Heart right ventricle (tissue), 16 donors: ENCODE data around the gene NDUFA6. TPM values are rescaled to one million over a fixed set of nuclear protein-coding genes. Genes with fewer than 3 reads are reported as not detected.

ENCODE experiments used
- ATAC-seq, 8 donors: fragments of 200-7000 bp; cut with Tn5 transposase; one replicate each; pipeline ENCODE4 v1.9.1; 2020; ENCODE audit warnings: mild to moderate bottlenecking in 8 of 8, moderate library complexity in 8 of 8, moderate number of reproducible peaks in 1 of 8
- DNase-seq, 2 donors: peaks; one replicate each; pipeline ENCODE4 v3.0.0-alpha.2; 2020
- H3K27ac ChIP-seq, 10 donors: fragments of 200-600 bp; sonication (generic) in 2 of 10; one replicate each; pipeline versions ENCODE4 v1.5.0 to v1.8.0; 2020 to 2022; ENCODE audit warnings: mild to moderate bottlenecking in 3 of 10
- H3K27me3 ChIP-seq, 7 donors: fragments of 200-600 bp; one replicate each; pipeline ENCODE4 v1.8.0; 2021 to 2022; ENCODE audit warnings: mild to moderate bottlenecking in 2 of 7
- H3K36me3 ChIP-seq, 9 donors: fragments of 200-600 bp; sonication (generic) in 1 of 9; one replicate each; pipeline versions ENCODE4 v1.5.0 to v1.8.0; 2020 to 2022; ENCODE audit warnings: mild to moderate bottlenecking in 2 of 9
- H3K4me1 ChIP-seq, 9 donors: fragments of 200-600 bp; sonication (generic) in 1 of 9; one replicate each; pipeline versions ENCODE4 v1.5.0 to v1.8.0; 2020 to 2022; ENCODE audit warnings: mild to moderate bottlenecking in 4 of 9
- H3K4me3 ChIP-seq, 10 donors: fragments of 200-600 bp; sonication (generic) in 2 of 10; one replicate each; pipeline versions ENCODE4 v1.5.0 to v1.8.0; 2020 to 2022; ENCODE audit warnings: mild to moderate bottlenecking in 7 of 10, moderate library complexity in 2 of 10
- H3K9me3 ChIP-seq, 11 donors: fragments of 200-600 bp in 10 of 11; sonication (generic) in 2 of 11; one replicate each; pipeline versions ENCODE4 v1.5.0 to v1.8.0; 2013 to 2022; ENCODE audit warnings: mild to moderate bottlenecking in 2 of 11, control low read depth in 1 of 11, moderate library complexity in 1 of 11
- WGBS, 2 donors: extraction: QIAGEN DNeasy Blood & Tissue Kit; methylation state at CpG; one replicate each; pipeline ENCODE4 v1.1.7; 2013; ENCODE audit warnings: inconsistent platforms in 1 of 2; 5-methylcytosine and 5-hydroxymethylcytosine counted together
- intact Hi-C, 10 donors: fragments of 100-400 bp; cut with DNase I; formaldehyde crosslinking; loops; one replicate each; pipeline versions ENCODE4 v1.11.1 to v1.14.2; 2022
- polyA plus RNA-seq, 2 donors: library from polyadenylated mRNA; stranded (reverse); fragments of 200-250 nt; gene quantifications; one replicate each; pipeline ENCODE4 v1.2.3, GENCODE V29; 2013
- total RNA-seq, 10 donors: library from RNA; stranded (reverse); fragmentation: NEBNext Ultra II Directional in 3 of 10; extraction: Animal tissue kit (Norgen Biotek cat#: 25700) in 3 of 10; gene quantifications; one replicate each; pipeline versions ENCODE4 v1.2.1 to v1.2.4, GENCODE V29; 2021 to 2023
- TF ChIP-seq, protein P1 (sequence below), 9 donors: fragments of 200-600 bp; sonication (generic) in 2 of 9; IDR thresholded peaks; one replicate each; pipeline versions ENCODE4 v1.5.0 to v1.8.0; 2021 to 2022; ENCODE audit warnings: antibody characterized with exemption in 9 of 9, mild to moderate bottlenecking in 5 of 9, moderate library complexity in 1 of 9
- donor health status: Arrhythmogenic right ventricular cardiomyopathy.
- donor health status: ischemic (EF 13 %, LVEDD 7.1; RV severe dilation, severe dysfunction).
- donor health status: healthy with polysubstance abuse.
- donor health status: DM: no; HTN: yes; CAD: no.
- donor health status: DM: no; HTN: no; CAD: no.
- donor health status: ischemic (EF 25% LVEDD 6.9; RV normal size, moderate dysfunction).
- donor health status: ischemic (EF 25% LVEDD 5.7; RV mildly dilated, moderate dysfunction).
- donor health status: healthy.
- donor health status: DM: yes; HTN: yes; CAD: no.
- donor health status: Ischemic cardiomyopathy.
- donor health status: ischemic (EF 35%, LVEDD 5.7; RV mildly dilated, moderate dysfunction).
- donor health status: nonischemic (EF 11% LVEDD 7.7; RV severe dilation, severe dysfunction).
- donor health status: DM: yes; HTN: yes; CAD: no.
- donor health status: PGD.
- donor health status: ischemic (EF 29% LVEDD 5.4; RV normal size, mild dysfunction).
- donor health status: nonischemic (EF 23%, LVEDD 6.1; RV moderate dilation, normal function).

NDUFA6 gene
- total and polyA plus RNA-seq, 12 donors = 179 to 479 (median 271) TPM

DNA sequence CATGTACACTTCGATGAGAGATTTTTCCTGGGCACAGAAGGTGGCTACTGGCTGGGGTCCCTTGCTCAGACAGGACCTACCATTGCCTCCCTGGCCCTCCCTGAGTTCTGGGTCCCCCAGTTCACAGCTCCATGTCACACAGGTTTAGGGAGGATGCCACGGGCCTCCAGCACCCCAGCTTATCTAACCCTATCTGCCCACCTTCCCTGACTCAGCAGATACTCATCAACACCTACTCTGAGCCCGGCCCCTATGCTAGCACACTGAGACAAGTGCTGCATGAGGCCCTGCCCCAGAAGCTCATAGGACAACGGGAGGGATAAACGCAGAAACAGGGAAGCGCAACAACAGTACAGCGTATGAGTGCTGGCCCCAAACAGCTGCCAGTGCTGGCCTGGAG lies 29.5 kb downstream of the NDUFA6 start:
- peaks cover 0 to 26% (median 12%) of the 10 kb centered on the region in 11 donors for H3K9me3 ChIP-seq
- H3K27ac ChIP-seq = no peak overlapping the region
- no peaks in the 10 kb centered on the region for H3K4me1 ChIP-seq
- H3K36me3 ChIP-seq = peaks cover 0 to 81% (median 27%) of the 10 kb centered on the region in 9 donors
- WGBS, 2 donors = 94 to 96% methylated on average over 7 of the region's 7 CpGs
- H3K27me3 ChIP-seq = no peaks in the 10 kb centered on the region
- DNase-seq (no peak), ATAC-seq (no peak)
- TF ChIP-seq, protein P1, sequence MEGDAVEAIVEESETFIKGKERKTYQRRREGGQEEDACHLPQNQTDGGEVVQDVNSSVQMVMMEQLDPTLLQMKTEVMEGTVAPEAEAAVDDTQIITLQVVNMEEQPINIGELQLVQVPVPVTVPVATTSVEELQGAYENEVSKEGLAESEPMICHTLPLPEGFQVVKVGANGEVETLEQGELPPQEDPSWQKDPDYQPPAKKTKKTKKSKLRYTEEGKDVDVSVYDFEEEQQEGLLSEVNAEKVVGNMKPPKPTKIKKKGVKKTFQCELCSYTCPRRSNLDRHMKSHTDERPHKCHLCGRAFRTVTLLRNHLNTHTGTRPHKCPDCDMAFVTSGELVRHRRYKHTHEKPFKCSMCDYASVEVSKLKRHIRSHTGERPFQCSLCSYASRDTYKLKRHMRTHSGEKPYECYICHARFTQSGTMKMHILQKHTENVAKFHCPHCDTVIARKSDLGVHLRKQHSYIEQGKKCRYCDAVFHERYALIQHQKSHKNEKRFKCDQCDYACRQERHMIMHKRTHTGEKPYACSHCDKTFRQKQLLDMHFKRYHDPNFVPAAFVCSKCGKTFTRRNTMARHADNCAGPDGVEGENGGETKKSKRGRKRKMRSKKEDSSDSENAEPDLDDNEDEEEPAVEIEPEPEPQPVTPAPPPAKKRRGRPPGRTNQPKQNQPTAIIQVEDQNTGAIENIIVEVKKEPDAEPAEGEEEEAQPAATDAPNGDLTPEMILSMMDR (IDR thresholded peaks at IDR 0.05) = no peak
- intact Hi-C loops = no loop called here
- no peak overlapping the region for H3K4me3 ChIP-seq

DNA sequence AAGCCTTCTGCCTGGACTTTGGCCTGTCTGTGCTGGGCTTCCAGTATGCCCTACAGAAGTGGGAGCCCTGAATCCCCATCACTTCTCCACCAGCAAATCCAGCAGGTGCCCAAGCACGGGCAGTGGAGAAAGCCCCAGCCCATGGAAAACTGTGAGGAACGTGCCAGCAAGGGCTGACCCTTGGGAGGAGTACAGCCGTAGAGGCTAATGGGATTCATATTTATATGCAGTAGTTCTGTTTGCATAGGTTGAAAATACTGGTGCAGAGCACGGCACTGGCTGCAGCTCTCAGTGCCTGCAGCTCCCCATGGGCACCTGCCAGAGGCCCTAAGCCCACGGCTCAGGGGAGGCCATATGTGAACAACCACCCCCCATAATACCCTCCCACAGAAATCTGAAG lies 30.1 kb downstream of the NDUFA6 start:
- no peaks in the 10 kb centered on the region for H3K27me3 ChIP-seq
- TF ChIP-seq, protein P1 (IDR thresholded peaks at IDR 0.05) = no peak
- H3K4me1 ChIP-seq = no peaks in the 10 kb centered on the region
- DNase-seq (no peak), ATAC-seq (no peak)
- peaks cover 0 to 26% (median 12%) of the 10 kb centered on the region in 11 donors for H3K9me3 ChIP-seq
- intact Hi-C loops = no loop called here
- H3K27ac ChIP-seq = no peak overlapping the region
- H3K36me3 ChIP-seq = peaks cover 0 to 76% (median 27%) of the 10 kb centered on the region in 9 donors
- no peak overlapping the region for H3K4me3 ChIP-seq
- 90 to 96% methylated on average over 5 of the region's 5 CpGs for WGBS, 2 donors

DNA sequence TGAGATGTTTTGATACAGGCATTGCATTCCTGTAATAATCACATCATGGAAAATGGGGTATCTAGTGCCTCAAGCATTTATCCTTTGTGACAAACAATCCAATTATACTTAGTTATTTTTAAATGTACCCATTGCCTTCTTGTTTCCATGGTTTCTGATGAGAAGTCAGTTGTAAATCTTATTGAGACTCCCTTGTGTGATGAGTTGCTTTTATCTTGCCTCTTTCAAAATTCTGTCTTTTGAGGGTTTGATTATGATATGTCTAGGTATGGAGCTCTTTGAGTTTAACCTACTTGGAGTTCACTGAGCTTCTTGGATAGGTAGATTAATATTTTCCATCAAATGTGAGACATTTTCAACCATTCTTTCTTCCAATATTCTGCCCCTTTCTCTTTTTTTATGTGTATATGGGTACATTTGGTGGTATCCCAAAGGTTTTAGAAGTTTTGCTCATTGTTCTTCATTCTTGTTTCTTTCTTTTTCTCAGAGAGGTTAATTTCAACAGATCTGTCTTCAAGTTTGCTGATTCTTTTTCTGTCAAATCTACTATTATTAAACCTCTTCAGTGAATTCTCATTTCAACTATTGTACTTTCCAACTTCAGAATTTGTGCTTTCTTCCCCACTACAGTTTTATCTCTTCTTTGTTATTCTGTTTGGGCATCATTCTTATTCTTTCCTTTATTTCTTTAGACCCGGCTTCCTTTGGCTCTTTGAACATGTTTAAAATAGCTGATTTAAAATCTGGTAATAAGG lies 33.6 kb downstream of the NDUFA6 start:
- ATAC-seq (no peak), DNase-seq (no peak)
- Histone ChIP-seq H3K9me3 (peaks cover 0 to 26% (median 12%) of the 10 kb centered on the region in 11 donors), H3K4me1 (no peaks in the 10 kb centered on the region), H3K4me3 (no peak overlapping the region), H3K36me3 (peaks cover 0 to 46% (median 21%) of the 10 kb centered on the region in 9 donors), H3K27ac (no peak overlapping the region), H3K27me3 (no peaks in the 10 kb centered on the region)
- TF ChIP-seq, protein P1 (IDR thresholded peaks at IDR 0.05) = no peak
- 98 to 100% methylated on average over 1 of the region's 1 CpG for WGBS, 2 donors
- intact Hi-C loops = no loop called here

DNA sequence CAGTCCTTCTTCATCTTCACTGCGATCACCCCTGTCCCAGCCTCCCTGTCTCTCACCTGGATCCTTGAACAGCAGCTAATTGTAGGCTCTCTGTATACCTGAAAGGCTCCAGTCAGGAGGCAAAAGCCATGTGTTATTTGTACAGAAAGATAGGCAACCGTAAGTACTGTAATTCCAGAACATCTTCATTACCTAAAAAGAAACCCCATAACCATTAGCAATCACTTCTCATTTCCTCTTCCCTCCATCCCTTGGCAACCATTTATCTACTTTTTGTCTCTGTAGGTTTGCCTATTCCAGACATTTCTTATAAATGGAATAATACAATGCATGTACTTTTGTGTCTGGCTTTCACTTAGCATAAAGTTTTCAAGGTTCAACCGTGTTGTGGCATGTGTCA lies 37.8 kb downstream of the NDUFA6 start:
- Histone ChIP-seq H3K9me3 (peaks cover 0 to 22% (median 12%) of the 10 kb centered on the region in 11 donors), H3K4me3 (no peak overlapping the region), H3K4me1 (no peaks in the 10 kb centered on the region), H3K36me3 (peaks cover 0 to 6% (median 0%) of the 10 kb centered on the region in 9 donors), H3K27me3 (no peaks in the 10 kb centered on the region), H3K27ac (no peak overlapping the region)
- TF ChIP-seq, protein P1 (IDR thresholded peaks at IDR 0.05) = no peak
- DNase-seq (no peak), ATAC-seq (no peak)
- 85 to 86% methylated on average over 3 of the region's 3 CpGs for WGBS, 2 donors
- intact Hi-C loops = no loop called here
